Hindlimb muscle (tissue), 1 donor: ENCODE measurements around the gene PLS1. TPM values are rescaled to one million over a fixed set of nuclear protein-coding genes. Genes with fewer than 3 reads are reported as not detected.

Experiments used
- DNase-seq: peaks from one replicate; pipeline ENCODE4 v3.0.0-alpha.2; 2013
- polyA plus RNA-seq: library from polyadenylated mRNA; unstranded; fragments of 120-200 nt; gene quantifications from one replicate; pipeline ENCODE4 v1.2.1, GENCODE V29; 2013; ENCODE audit not compliant: insufficient read length

The PLS1 gene
- polyA plus RNA-seq, 1 donor = 0.79 TPM

- no peak for DNase-seq
Measured at GRCh38 chr3:142642956-142643355, 46.8 kb downstream of the PLS1 start.

GRCh38 chr3:142644502-142644901, 48.3 kb downstream of the PLS1 start:
- DNase-seq = no peak

- no peak for DNase-seq
Measured at GRCh38 chr3:142645236-142645793, 49.1 kb downstream of the PLS1 start.

GRCh38 chr3:142646020-142646785, 50.0 kb downstream of the PLS1 start:
- DNase-seq = no peak

GRCh38 chr3:142647856-142648255, 51.7 kb downstream of the PLS1 start:
- no peak for DNase-seq

- DNase-seq = no peak
Measured at GRCh38 chr3:142648950-142649349, 52.8 kb downstream of the PLS1 start.

- DNase-seq = no peak
Measured at GRCh38 chr3:142650001-142650693, 54.0 kb downstream of the PLS1 start.

GRCh38 chr3:142651711-142652110, 55.5 kb downstream of the PLS1 start:
- no peak for DNase-seq

- DNase-seq = no peak
Measured at GRCh38 chr3:142652826-142653292, 56.7 kb downstream of the PLS1 start.

GRCh38 chr3:142656575-142656974, 60.4 kb downstream of the PLS1 start:
- DNase-seq = no peak

GRCh38 chr3:142657033-142657432, 60.8 kb downstream of the PLS1 start:
- no peak for DNase-seq

GRCh38 chr3:142660383-142660782, 64.2 kb downstream of the PLS1 start:
- DNase-seq = no peak

GRCh38 chr3:142660893-142661292, 64.7 kb downstream of the PLS1 start:
- no peak for DNase-seq

GRCh38 chr3:142663865-142664264, 67.7 kb downstream of the PLS1 start:
- no peak for DNase-seq

- DNase-seq = no peak
Measured at GRCh38 chr3:142664311-142664710, 68.1 kb downstream of the PLS1 start.

GRCh38 chr3:142664819-142665218, 68.6 kb downstream of the PLS1 start:
- DNase-seq = no peak

- no peak for DNase-seq
Measured at GRCh38 chr3:142670120-142670519, 73.9 kb downstream of the PLS1 start.

- DNase-seq = no peak
Measured at GRCh38 chr3:142676151-142676550, 80.0 kb downstream of the PLS1 start.

GRCh38 chr3:142680710-142681109, 84.5 kb downstream of the PLS1 start:
- DNase-seq = no peak

GRCh38 chr3:142690613-142691012, 94.4 kb downstream of the PLS1 start:
- no peak for DNase-seq

- DNase-seq = no peak
Measured at GRCh38 chr3:142691527-142691926, 95.3 kb downstream of the PLS1 start.

GRCh38 chr3:142693136-142693853, 97.1 kb downstream of the PLS1 start:
- DNase-seq = no peak

- no peak for DNase-seq
Measured at GRCh38 chr3:142694225-142694624, 98.0 kb downstream of the PLS1 start.
